Measurements from ENCODE around the gene SCART1. TPM values are rescaled to one million over a fixed set of nuclear protein-coding genes. Genes with fewer than 3 reads are reported as not detected.
"Not testable (repeated sequence)": the region's sequence is repeated elsewhere in the genome, so short reads cannot be mapped to it uniquely, and the experiment has no call there.

SCART1 gene
- total RNA-seq, 1 experiment from 2014 or later, result 1.1 TPM

- no peak for DNase-seq (ENCODE audit: low spot score)
- TF ChIP-seq PREB (CRISPR knock-in tag; IDR thresholded peaks at IDR 0.05; ENCODE audit: borderline replicate concordance), result no peak
- TF ChIP-seq SMAD4 (CRISPR knock-in tag; IDR thresholded peaks at IDR 0.05), result no peak
- TF ChIP-seq NR1H2 (CRISPR knock-in tag; IDR thresholded peaks at IDR 0.05), result no peak
- TF ChIP-seq TP53 (CRISPR knock-in tag; IDR thresholded peaks at IDR 0.05), result no peak
- no peak for TF ChIP-seq FOXK1 (CRISPR knock-in tag; IDR thresholded peaks at IDR 0.05)
- TF ChIP-seq USF1 (CRISPR knock-in tag; IDR thresholded peaks at IDR 0.05), result no peak
- no peak for TF ChIP-seq MAX (CRISPR knock-in tag; IDR thresholded peaks at IDR 0.05)
- no peak for TF ChIP-seq ZBTB21 (CRISPR knock-in tag; IDR thresholded peaks at IDR 0.05; ENCODE audit: borderline replicate concordance)
- TF ChIP-seq ZNF396 (CRISPR knock-in tag; IDR thresholded peaks at IDR 0.05; ENCODE audit: borderline replicate concordance), result no peak
- TF ChIP-seq ZNF232 (CRISPR knock-in tag; IDR thresholded peaks at IDR 0.05), result no peak
- no peak for TF ChIP-seq ESRRA (CRISPR knock-in tag; IDR thresholded peaks at IDR 0.05; ENCODE audit: borderline replicate concordance)
- no peak for TF ChIP-seq MYBL2 (CRISPR knock-in tag; IDR thresholded peaks at IDR 0.05)
- no peaks in the 10 kb centered on the region for H3K4me1 Mint-ChIP-seq
- ChIA-PET CTCF (no interaction called here), POLR2A (no interaction called here)
- peaks cover 74% of the 10 kb centered on the region for H3K9me3 Mint-ChIP-seq
- H3K27me3 Mint-ChIP-seq (ENCODE audit: low read depth), result peaks cover 6% of the 10 kb centered on the region
- H3K27ac Mint-ChIP-seq, result no peak overlapping the region
- H3K4me3 Mint-ChIP-seq, result no peak overlapping the region
- H3K36me3 Mint-ChIP-seq, result peaks cover 67% of the 10 kb centered on the region
- no peak for ATAC-seq
Observed at GRCh38 chr10:133467286-133467911, 13.7 kb downstream of the SCART1 start.

- DNase-seq (ENCODE audit: low spot score); POLR2A ChIA-PET; H3K27me3 Mint-ChIP-seq (ENCODE audit: low read depth); H3K4me1 Mint-ChIP-seq; H3K27ac Mint-ChIP-seq; H3K4me3 Mint-ChIP-seq; ATAC-seq; CTCF ChIA-PET: not testable (repeated sequence)
- Mint-ChIP-seq H3K36me3 (peaks cover 63% of the 10 kb centered on the region), H3K9me3 (peaks cover 70% of the 10 kb centered on the region)
Observed at GRCh38 chr10:133469205-133469604, 15.5 kb downstream of the SCART1 start.

GRCh38 chr10:133471300-133472109 is 17.8 kb downstream of the SCART1 start:
- DNase-seq (ENCODE audit: low spot score) (no peak), ATAC-seq (no peak)
- H3K27ac Mint-ChIP-seq, result no peak overlapping the region
- ChIA-PET CTCF (no interaction called here), POLR2A (no interaction called here)
- H3K4me1 Mint-ChIP-seq, result no peaks in the 10 kb centered on the region
- peaks cover 11% of the 10 kb centered on the region for H3K27me3 Mint-ChIP-seq (ENCODE audit: low read depth)
- no peak for TF ChIP-seq ZNF219 (CRISPR knock-in tag; IDR thresholded peaks at IDR 0.05; ENCODE audit: borderline replicate concordance)
- no peak for TF ChIP-seq PREB (CRISPR knock-in tag; IDR thresholded peaks at IDR 0.05; ENCODE audit: borderline replicate concordance)
- TF ChIP-seq SOX15 (CRISPR knock-in tag; IDR thresholded peaks at IDR 0.05), result no peak
- no peak for TF ChIP-seq KAT7 (CRISPR knock-in tag; IDR thresholded peaks at IDR 0.05; ENCODE audit: borderline replicate concordance)
- TF ChIP-seq NFYB (CRISPR knock-in tag; conservative IDR thresholded peaks at IDR 0.05; ENCODE audit: low read depth), result no peak
- no peak for TF ChIP-seq ESRRA (CRISPR knock-in tag; IDR thresholded peaks at IDR 0.05; ENCODE audit: borderline replicate concordance)
- H3K36me3 Mint-ChIP-seq, result peaks cover 68% of the 10 kb centered on the region
- peaks cover 76% of the 10 kb centered on the region for H3K9me3 Mint-ChIP-seq
- no peak overlapping the region for H3K4me3 Mint-ChIP-seq
